ENCODE measurements around the gene CEMIP. TPM values are rescaled to one million over a fixed set of nuclear protein-coding genes. Genes with fewer than 3 reads are reported as not detected.

The CEMIP gene
- total RNA-seq, 2 donors from 2014 or later, result 1.6 TPM; not detected in 1

DNA sequence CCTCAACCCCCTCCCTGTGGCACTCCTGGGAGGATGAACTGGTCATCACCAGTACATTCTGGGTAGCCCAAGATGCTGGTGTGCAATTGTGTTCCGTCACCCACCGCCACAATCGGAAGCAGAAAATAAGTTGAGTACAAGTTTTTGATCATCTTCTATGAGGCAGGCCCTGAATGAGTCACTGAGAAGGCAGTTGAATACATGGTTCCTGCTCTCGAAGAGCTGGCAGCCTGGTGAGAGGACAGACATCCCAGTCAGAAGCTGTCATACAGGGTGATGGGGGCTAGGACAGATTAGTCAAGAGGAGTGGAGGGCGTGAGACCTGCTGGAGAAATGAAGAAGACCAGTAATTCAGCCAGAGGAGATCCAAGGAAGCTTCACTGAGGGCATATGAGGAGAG is 6.2 kb downstream of the CEMIP start:
- intact Hi-C loops (cut with DNase I), result loop anchor here (5.0 kb wide), 1 partner anchor 123 kb away; no protein-coding TSS in a partner anchor
- WGBS, 2 donors, result 88 to 94% methylated on average over 5 of the region's 5 CpGs
- H3K4me1 ChIP-seq, result peaks cover 4% of the 10 kb centered on the region

DNA sequence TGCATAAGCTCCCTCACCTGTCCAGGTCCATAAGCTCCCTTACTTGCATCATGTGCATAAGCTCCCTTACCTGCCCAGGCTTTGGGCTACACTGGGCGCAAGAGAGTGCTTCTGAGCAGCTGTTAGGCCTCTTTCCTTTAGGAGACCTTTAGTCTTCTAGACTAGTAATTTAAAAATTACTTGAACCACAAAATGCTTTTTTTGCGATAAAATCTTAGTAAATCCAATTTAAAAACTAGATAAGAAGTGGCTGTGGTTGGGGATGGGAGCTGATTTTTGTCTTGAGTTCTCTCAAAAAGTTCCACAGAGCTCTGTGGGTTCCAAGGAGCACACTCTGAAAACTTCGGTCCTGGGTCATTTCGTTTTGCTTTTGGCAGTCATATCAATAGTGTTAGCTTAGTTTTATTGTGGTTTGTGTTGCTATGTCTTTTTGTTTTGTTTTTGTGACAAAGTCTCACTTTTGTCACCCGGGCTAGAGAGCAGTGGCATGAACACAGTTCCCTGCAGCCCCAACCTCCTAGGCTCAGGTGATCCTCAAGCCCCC is 6.7 kb downstream of the CEMIP start:
- Histone ChIP-seq H3K9me3 (no peaks in the 10 kb centered on the region), H3K27ac (no peak overlapping the region), H3K4me3 (no peak overlapping the region), H3K4me1 (no peaks in the 10 kb centered on the region), H3K27me3 (no peaks in the 10 kb centered on the region), H3K36me3 (replicated peaks in 1 of 2; ENCODE audit: insufficient read depth in 1 of 2, low read depth in 2 of 2) (no peaks in the 10 kb centered on the region)
- intact Hi-C loops (cut with DNase I), result loop anchor here (5.0 kb wide), 1 partner anchor 124 kb away; no protein-coding TSS in a partner anchor
- no peak for ATAC-seq
- no peak for TF ChIP-seq POLR2A (IDR thresholded peaks at IDR 0.05)
- TF ChIP-seq, protein P1, sequence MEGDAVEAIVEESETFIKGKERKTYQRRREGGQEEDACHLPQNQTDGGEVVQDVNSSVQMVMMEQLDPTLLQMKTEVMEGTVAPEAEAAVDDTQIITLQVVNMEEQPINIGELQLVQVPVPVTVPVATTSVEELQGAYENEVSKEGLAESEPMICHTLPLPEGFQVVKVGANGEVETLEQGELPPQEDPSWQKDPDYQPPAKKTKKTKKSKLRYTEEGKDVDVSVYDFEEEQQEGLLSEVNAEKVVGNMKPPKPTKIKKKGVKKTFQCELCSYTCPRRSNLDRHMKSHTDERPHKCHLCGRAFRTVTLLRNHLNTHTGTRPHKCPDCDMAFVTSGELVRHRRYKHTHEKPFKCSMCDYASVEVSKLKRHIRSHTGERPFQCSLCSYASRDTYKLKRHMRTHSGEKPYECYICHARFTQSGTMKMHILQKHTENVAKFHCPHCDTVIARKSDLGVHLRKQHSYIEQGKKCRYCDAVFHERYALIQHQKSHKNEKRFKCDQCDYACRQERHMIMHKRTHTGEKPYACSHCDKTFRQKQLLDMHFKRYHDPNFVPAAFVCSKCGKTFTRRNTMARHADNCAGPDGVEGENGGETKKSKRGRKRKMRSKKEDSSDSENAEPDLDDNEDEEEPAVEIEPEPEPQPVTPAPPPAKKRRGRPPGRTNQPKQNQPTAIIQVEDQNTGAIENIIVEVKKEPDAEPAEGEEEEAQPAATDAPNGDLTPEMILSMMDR (IDR thresholded peaks at IDR 0.05), result no peak
- 82 to 86% methylated on average over 5 of the region's 5 CpGs for WGBS, 2 donors
- no peak for DNase-seq

More for the DNA sequence above, 6.2 kb downstream of the CEMIP start:
- no peak for ATAC-seq
- Histone ChIP-seq H3K4me3 (no peak overlapping the region), H3K36me3 (replicated peaks in 1 of 2; ENCODE audit: insufficient read depth in 1 of 2, low read depth in 2 of 2) (no peaks in the 10 kb centered on the region), H3K27me3 (no peaks in the 10 kb centered on the region), H3K9me3 (no peaks in the 10 kb centered on the region), H3K27ac (no peak overlapping the region)
- no peak for DNase-seq
- TF ChIP-seq POLR2A (IDR thresholded peaks at IDR 0.05), result no peak
- TF ChIP-seq, protein P1 (IDR thresholded peaks at IDR 0.05), result no peak

DNA sequence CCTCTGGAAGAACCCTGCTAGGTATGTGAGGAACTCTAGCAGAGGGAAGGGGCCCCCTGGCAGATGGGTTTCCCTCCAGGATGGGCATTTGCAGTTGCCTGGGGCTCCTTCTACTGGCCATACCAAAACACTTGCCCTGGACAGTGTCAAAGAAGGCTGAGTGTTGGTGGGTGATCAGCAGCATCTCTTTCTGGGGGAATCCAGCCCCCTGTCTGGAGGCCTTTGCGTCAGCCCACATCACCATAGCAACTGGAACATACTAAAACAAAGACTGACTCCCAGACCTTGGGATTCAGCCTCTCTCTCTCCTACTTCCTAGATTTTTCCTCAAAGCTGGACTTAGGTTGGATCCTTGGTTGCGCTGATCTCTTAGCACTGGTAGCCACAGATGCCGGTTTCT is 8.1 kb downstream of the CEMIP start:
- intact Hi-C loops (cut with DNase I), result loop anchor here (5.0 kb wide), 1 partner anchor 125 kb away; no protein-coding TSS in a partner anchor
- ATAC-seq (no peak), DNase-seq (no peak)
- H3K27me3 ChIP-seq, result no peaks in the 10 kb centered on the region
- H3K36me3 ChIP-seq (replicated peaks in 1 of 2; ENCODE audit: insufficient read depth in 1 of 2, low read depth in 2 of 2), result no peaks in the 10 kb centered on the region
- H3K4me1 ChIP-seq, result no peaks in the 10 kb centered on the region
- H3K4me3 ChIP-seq, result no peak overlapping the region
- H3K27ac ChIP-seq, result no peak overlapping the region
- no peaks in the 10 kb centered on the region for H3K9me3 ChIP-seq
- TF ChIP-seq POLR2A (IDR thresholded peaks at IDR 0.05), result no peak
- TF ChIP-seq, protein P1 (IDR thresholded peaks at IDR 0.05), result no peak
- 87 to 90% methylated on average over 3 of the region's 3 CpGs for WGBS, 2 donors

DNA sequence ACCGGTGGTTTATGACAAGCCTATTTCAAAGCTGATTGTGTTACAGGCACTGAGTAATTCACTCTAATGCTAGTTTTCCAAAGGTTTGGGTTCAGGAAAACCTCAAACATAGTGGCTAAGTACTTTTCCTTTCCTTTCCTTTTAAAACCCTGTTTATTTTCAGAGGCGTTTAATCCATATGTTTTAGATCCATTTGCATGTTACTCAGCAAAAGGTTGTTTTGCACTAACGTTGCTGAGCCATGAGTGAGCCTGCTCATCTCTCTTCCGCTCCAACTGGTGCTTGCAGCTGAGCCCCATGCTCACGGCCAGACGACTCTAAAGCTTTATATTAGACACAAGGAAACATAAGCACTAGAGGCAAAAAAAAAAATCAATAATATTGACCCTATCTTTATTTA is 9.4 kb downstream of the CEMIP start:
- Histone ChIP-seq H3K4me3 (no peak overlapping the region), H3K9me3 (no peaks in the 10 kb centered on the region), H3K36me3 (replicated peaks in 1 of 2; ENCODE audit: insufficient read depth in 1 of 2, low read depth in 2 of 2) (no peaks in the 10 kb centered on the region), H3K27ac (no peak overlapping the region), H3K27me3 (no peaks in the 10 kb centered on the region), H3K4me1 (no peaks in the 10 kb centered on the region)
- ATAC-seq (no peak), DNase-seq (no peak)
- no peak for TF ChIP-seq POLR2A (IDR thresholded peaks at IDR 0.05)
- TF ChIP-seq, protein P1 (IDR thresholded peaks at IDR 0.05), result no peak
- intact Hi-C loops (cut with DNase I), result loop anchor here (5.0 kb wide), 1 partner anchor 126 kb away; no protein-coding TSS in a partner anchor
- WGBS, 2 donors, result 54 to 61% methylated on average over 6 of the region's 6 CpGs

DNA sequence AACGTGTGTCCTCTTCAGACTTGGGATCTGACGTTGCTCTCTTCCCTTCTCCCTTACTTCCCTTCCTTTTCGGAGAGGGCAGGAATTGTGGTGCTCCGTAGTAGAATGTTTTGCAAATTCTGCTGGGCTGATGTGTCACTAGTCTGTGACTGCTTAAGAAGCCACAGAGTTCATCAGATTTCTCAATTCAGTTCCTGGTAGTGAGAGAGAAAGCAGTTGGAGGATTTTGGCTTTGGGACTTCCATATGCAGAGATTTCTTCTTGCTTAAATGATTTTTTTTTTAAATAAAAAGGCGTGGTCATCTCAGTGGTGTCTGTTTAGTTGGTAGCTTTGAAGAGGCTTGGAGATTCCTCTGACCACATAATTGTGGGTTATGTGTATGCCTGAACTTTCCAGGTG is 10.1 kb downstream of the CEMIP start:
- 44% methylated on average over 5 of the region's 5 CpGs for WGBS, 2 donors
- DNase-seq (no peak), ATAC-seq (no peak)
- intact Hi-C loops (cut with DNase I), result loop anchor here (5.0 kb wide), 1 partner anchor 127 kb away; no protein-coding TSS in a partner anchor
- H3K27me3 ChIP-seq, result no peaks in the 10 kb centered on the region
- no peak overlapping the region for H3K27ac ChIP-seq
- TF ChIP-seq, protein P1 (IDR thresholded peaks at IDR 0.05), result no peak
- TF ChIP-seq POLR2A (IDR thresholded peaks at IDR 0.05), result no peak
- H3K4me1 ChIP-seq, result no peaks in the 10 kb centered on the region
- no peaks in the 10 kb centered on the region for H3K9me3 ChIP-seq
- H3K4me3 ChIP-seq, result no peak overlapping the region
- no peaks in the 10 kb centered on the region for H3K36me3 ChIP-seq (replicated peaks in 1 of 2; ENCODE audit: insufficient read depth in 1 of 2, low read depth in 2 of 2)
